Measurements from ENCODE around the gene DEFB114. TPM values are rescaled to one million over a fixed set of nuclear protein-coding genes. Genes with fewer than 3 reads are reported as not detected.
A peak's percentile ranks its signal among the peaks of the same experiment; 100 is the strongest.

The DEFB114 gene
- total RNA-seq, 4 donors from 2014 or later, result not detected

- Histone ChIP-seq H3K27me3 (no peaks in the 10 kb centered on the region), H3K4me1 (peaks cover 0 to under 1% of the 10 kb centered on the region in 2 donors), H3K4me3 (no peak overlapping the region), H3K36me3 (no peaks in the 10 kb centered on the region), H3K27ac (no peak overlapping the region), H3K9me3 (no peaks in the 10 kb centered on the region)
- in situ Hi-C loops (cut with MboI; ENCODE audit: low sequenced_read_pairs in 4 of 4), result no loop called here
- intact Hi-C loops (cut with DNase I; ENCODE audit: low total_unique reads), result no loop called here
- DNase-seq (no peak), ATAC-seq (no peak)
- no peak for TF ChIP-seq POLR2A (IDR thresholded peaks at IDR 0.05)
- no peak for TF ChIP-seq CTCF (IDR thresholded peaks at IDR 0.05 in 4 of 5, conservative IDR thresholded peaks at IDR 0.05 in 1 of 5)
These were observed 45.2 kb downstream of the DEFB114 start for GRCh38 chr6:49918787-49919186.

- ATAC-seq, result peak; percentile 74 to 91
- intact Hi-C loops (cut with DNase I; ENCODE audit: low total_unique reads) (no loop called here), in situ Hi-C loops (cut with MboI; ENCODE audit: low sequenced_read_pairs in 4 of 4) (no loop called here)
- no peaks in the 10 kb centered on the region for H3K36me3 ChIP-seq
- H3K9me3 ChIP-seq, result no peaks in the 10 kb centered on the region
- H3K27me3 ChIP-seq, result no peaks in the 10 kb centered on the region
- peak; percentile 13 to 52 for DNase-seq
- TF ChIP-seq CTCF (IDR thresholded peaks at IDR 0.05 in 4 of 5, conservative IDR thresholded peaks at IDR 0.05 in 1 of 5) (no peak), POLR2A (IDR thresholded peaks at IDR 0.05) (no peak)
- H3K4me3 ChIP-seq, result no peak overlapping the region
- peaks cover 0 to 11% of the 10 kb centered on the region in 2 donors for H3K4me1 ChIP-seq
- no peak overlapping the region for H3K27ac ChIP-seq
These were observed 48.9 kb downstream of the DEFB114 start for GRCh38 chr6:49915035-49915434.

GRCh38 chr6:49913636-49914375 is 50.2 kb downstream of the DEFB114 start:
- DNase-seq (no peak), ATAC-seq (peak in 1 of 2 donors; percentile 76)
- no peak for TF ChIP-seq POLR2A (IDR thresholded peaks at IDR 0.05)
- TF ChIP-seq CTCF (IDR thresholded peaks at IDR 0.05 in 4 of 5, conservative IDR thresholded peaks at IDR 0.05 in 1 of 5), result no peak
- Histone ChIP-seq H3K27me3 (no peaks in the 10 kb centered on the region), H3K36me3 (no peaks in the 10 kb centered on the region), H3K4me1 (peaks cover 0 to 17% of the 10 kb centered on the region in 2 donors), H3K9me3 (no peaks in the 10 kb centered on the region), H3K4me3 (no peak overlapping the region), H3K27ac (no peak overlapping the region)
- in situ Hi-C loops (cut with MboI; ENCODE audit: low sequenced_read_pairs in 4 of 4) (no loop called here), intact Hi-C loops (cut with DNase I; ENCODE audit: low total_unique reads) (no loop called here)

- Histone ChIP-seq H3K27me3 (no peaks in the 10 kb centered on the region), H3K27ac (no peak overlapping the region), H3K4me1 (peaks cover 0 to 18% of the 10 kb centered on the region in 2 donors), H3K4me3 (no peak overlapping the region), H3K36me3 (no peaks in the 10 kb centered on the region), H3K9me3 (no peaks in the 10 kb centered on the region)
- DNase-seq (no peak), ATAC-seq (no peak)
- in situ Hi-C loops (cut with MboI; ENCODE audit: low sequenced_read_pairs in 4 of 4) (no loop called here), intact Hi-C loops (cut with DNase I; ENCODE audit: low total_unique reads) (no loop called here)
- no peak for TF ChIP-seq POLR2A (IDR thresholded peaks at IDR 0.05)
- TF ChIP-seq CTCF (IDR thresholded peaks at IDR 0.05 in 4 of 5, conservative IDR thresholded peaks at IDR 0.05 in 1 of 5), result no peak
These were observed 51.8 kb downstream of the DEFB114 start for GRCh38 chr6:49912196-49912595.

Data from gastrocnemius medialis (tissue), 4 donors.